Measurements from ENCODE around the gene COL26A1.

COL26A1 gene

DNA sequence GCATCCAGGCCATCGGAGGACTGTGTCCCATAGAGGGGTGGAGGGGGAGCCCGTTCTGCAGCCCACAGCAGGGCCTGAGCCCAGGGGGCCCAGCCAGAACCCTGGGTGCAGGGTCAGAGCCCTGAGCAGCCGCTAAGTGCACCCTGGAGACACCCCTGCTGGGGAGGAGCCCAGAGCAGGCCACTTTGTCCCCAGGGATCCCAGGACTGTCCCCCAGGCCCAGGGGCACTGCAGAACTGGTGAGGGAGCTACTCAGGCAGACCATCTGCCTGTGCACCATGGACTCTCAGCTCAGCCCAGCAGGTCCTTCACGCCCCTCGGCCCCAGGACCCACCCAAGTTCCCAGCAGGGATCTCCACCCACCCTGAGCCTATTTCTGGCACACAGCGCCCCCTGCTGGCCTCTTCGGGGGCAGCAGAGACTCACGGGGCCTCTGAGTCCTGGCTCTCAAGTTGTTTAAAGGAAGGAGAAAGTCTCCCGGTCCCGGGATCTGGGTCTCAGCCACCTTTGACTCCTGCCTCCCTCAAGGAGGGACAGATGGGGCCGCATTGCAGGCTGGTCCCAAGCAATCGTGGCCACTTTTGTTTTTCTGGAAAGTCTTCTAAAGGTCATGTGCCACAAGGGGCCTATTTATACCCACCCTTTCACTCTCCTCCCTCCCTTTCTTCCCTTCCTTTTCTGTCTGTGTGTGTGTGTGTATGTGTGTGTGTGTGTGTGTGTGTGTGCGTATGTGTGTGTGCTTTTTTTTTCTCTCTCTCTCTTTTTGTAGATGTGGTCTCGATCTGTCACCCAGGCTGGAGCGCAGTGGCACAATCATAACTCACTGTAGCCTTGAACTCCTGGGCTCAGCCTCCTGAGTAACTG lies 176.2 kb downstream of the COL26A1 start:
- TF ChIP-seq, protein P1, sequence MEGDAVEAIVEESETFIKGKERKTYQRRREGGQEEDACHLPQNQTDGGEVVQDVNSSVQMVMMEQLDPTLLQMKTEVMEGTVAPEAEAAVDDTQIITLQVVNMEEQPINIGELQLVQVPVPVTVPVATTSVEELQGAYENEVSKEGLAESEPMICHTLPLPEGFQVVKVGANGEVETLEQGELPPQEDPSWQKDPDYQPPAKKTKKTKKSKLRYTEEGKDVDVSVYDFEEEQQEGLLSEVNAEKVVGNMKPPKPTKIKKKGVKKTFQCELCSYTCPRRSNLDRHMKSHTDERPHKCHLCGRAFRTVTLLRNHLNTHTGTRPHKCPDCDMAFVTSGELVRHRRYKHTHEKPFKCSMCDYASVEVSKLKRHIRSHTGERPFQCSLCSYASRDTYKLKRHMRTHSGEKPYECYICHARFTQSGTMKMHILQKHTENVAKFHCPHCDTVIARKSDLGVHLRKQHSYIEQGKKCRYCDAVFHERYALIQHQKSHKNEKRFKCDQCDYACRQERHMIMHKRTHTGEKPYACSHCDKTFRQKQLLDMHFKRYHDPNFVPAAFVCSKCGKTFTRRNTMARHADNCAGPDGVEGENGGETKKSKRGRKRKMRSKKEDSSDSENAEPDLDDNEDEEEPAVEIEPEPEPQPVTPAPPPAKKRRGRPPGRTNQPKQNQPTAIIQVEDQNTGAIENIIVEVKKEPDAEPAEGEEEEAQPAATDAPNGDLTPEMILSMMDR (IDR thresholded peaks at IDR 0.05): peak; percentile 94

- TF ChIP-seq, protein P1 (IDR thresholded peaks at IDR 0.05): no peak
Measured at GRCh38 chr7:101539784-101540183, 177.1 kb downstream of the COL26A1 start.

- TF ChIP-seq, protein P1 (IDR thresholded peaks at IDR 0.05): peak; percentile 89
Measured at GRCh38 chr7:101542527-101543241, 180.0 kb downstream of the COL26A1 start.

GRCh38 chr7:101543242-101543766 lies 180.6 kb downstream of the COL26A1 start:
- TF ChIP-seq, protein P1 (IDR thresholded peaks at IDR 0.05): no peak

DNA sequence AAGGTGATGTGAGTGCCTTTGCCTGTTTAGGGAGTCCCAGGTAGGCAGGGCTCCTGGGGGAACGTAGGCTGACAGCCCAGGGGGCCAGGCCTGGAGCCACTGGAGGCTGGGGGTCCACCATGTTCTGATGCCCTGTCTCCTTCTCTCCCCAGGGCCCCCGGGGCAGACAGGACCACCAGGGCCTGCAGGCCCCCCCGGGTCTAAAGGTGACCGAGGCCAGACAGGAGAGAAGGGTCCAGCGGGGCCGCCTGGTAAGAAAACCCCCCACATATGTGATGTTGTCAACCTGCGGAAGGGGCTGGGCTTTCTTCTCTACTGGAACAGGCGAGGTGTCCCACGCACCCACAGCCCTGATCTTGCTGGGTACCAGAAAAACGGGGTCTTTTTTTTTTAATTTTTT lies 181.2 kb downstream of the COL26A1 start:
- TF ChIP-seq, protein P1 (IDR thresholded peaks at IDR 0.05): no peak

DNA sequence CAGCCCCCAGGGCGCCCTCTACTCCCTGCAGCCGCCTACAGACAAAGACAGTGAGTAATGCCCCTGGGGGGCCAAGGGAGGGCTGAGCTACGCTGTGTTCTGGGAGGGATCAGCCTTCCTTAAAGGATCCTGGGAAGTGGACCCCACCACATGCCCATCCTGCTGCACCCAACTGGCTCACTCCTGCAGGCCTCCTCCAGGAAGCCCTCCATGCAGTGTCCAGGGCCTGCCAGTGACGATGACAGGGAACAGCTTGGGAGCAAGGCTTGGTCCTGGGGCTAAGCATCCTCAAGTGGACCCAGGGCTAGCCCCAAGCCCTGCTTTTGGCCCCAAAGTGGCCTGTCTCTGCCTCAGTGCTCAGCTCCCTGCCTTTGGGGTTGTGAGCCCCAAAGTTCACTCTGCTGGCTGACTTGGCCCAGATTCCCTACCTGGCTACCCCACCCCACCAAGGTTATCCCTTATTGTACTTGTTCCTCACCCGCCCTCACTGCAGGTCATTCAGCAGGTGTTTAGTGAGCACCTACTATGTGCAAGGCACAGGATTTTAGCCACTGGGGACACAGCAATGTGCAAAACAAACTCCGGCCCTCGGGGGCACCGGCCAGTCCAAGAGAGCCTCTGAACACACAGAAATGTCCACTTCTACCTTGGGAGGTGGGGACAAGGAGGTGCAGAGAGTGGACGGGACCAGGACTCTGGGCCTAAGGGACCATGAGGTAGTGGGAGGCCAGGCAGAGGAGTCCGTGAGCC lies 182.9 kb downstream of the COL26A1 start:
- TF ChIP-seq, protein P1 (IDR thresholded peaks at IDR 0.05): no peak

DNA sequence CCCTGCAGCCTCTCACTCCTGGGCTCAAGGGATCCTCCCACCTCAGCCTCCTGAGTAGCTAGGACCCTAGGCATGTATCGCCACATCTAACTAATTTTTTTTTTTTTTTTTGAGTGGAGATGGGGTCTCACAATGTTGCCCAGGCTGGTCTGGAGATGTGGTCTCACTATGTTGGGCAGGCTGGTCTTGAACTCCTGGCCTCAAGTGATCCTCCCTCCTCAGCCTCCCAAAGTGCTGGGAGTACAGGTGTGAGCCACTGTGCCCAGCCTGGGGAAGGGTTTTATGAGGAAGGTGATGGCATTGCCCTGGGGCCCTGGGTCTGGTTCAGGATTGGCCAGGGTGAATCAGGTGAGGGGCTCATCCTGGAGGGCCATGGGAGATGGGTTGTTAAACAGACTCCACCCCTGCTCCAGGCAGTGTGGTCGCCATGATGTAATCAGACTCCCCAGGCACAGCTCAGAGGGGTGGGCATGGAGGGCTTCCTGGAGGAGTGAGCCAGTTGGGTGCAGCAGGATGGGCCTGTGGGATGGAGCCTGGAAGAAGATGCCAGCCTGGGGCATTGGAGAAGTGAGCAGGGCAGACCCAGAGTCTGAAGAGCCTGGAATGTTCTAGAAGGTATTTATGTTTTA lies 183.7 kb downstream of the COL26A1 start:
- TF ChIP-seq, protein P1 (IDR thresholded peaks at IDR 0.05): no peak

All from LNCAP (cell line).